GM08714 (cell line): ENCODE measurements around the gene ZNF317.
A peak's percentile ranks its signal among the peaks of the same experiment; 100 is the strongest.

Experiments used
- H3K4me3 ChIP-seq: fragments of 200-500 bp; sonication (Bioruptor generic); 2 replicates; pipeline ENCODE4 v1.5.1; 2014; ENCODE audit warnings: mild to moderate bottlenecking, low read length, inconsistent platforms
- ZNF274 ChIP-seq: IDR thresholded peaks from 2 replicates; pipeline ENCODE4 v1.6.1; 2012; ENCODE audit warnings: mild to moderate bottlenecking, low read depth, low read length

The ZNF317 gene

GRCh38 chr19:9140159-9140874 is at the start of gene ZNF317:
Gene ZNF317 (plus strand): TSS chr19:9140397. CDS start chr19:9156017, 15,620 bp downstream.
- peak within 1 kb of the TSS; percentile 82 for H3K4me3 ChIP-seq
- no peak for TF ChIP-seq ZNF274

DNA sequence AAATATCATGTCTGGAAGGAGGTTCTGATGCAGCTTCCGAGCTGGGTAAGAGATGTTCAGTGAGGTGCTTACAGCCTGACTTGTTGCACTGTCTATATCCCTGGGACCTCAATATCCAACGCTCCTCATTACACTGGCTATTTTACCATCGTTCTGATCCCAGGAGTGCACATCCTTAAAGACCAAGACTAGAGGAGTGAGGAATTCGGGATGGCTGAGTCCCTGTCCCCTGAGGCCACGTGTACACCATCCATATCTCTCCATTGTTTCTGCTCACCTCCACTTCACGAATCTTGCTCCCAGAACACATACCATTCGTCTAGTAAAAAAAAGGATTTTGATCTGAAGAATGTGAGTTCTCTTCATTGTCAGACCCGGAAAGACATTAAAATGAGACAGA is 32.8 kb upstream of the ZNF317 start, which contains the start of gene OR7G2:
Gene OR7G2 (minus strand): TSS at position 101 of the 400 bp plus-strand sequence. CDS start 4,232 bp downstream, outside the sequence.
- no peak for TF ChIP-seq ZNF274

GRCh38 chr19:9109959-9110358 is 30.2 kb upstream of the ZNF317 start:
- no peak for TF ChIP-seq ZNF274
- no peak overlapping the region for H3K4me3 ChIP-seq

More for the DNA sequence above, 32.8 kb upstream of the ZNF317 start, which contains the start of gene OR7G2:
- H3K4me3 ChIP-seq: no peak within 1 kb of the TSS

- no peak within 1 kb of the TSS for H3K4me3 ChIP-seq
- no peak for TF ChIP-seq ZNF274
Measured at GRCh38 chr19:9115307-9115813, 24.8 kb upstream of the ZNF317 start, which contains the start of gene OR7G1. Gene OR7G1 (minus strand): TSS chr19:9115763. CDS start chr19:9115763, 0 bp downstream.

- no peak overlapping the region for H3K4me3 ChIP-seq
- TF ChIP-seq ZNF274: no peak
Measured at GRCh38 chr19:9116547-9116946, 23.6 kb upstream of the ZNF317 start.

DNA sequence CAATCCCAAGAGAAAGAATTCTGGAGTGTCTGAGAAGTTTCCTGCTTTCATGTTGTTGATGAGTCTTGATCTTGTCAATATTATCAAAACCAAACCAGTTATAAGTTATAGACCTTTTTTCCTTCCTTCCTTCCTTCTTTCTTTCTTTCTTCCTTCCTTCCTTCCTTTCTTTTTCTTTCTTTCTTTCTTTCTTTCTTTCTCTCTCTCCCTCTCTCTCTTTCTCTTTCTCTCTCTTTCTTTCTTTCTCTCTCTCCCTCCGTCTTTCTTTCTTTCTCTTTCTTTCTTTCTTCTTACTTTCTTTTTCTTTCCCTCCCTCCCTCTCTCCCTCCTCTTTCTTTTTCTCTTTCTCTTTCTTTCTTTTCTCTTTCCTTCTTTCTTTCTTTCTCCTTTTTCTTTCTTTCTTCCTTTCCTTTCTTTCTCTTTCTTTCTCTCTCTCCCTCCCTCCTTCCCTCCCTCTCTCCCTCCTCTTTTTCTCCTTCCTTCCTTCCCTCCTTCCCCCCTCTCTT is 13.2 kb upstream of the ZNF317 start, which contains the start of gene OR7G3:
Gene OR7G3 (minus strand): TSS at position 51 of the 506 bp plus-strand sequence. CDS start 0 bp downstream, at position 51.
- TF ChIP-seq ZNF274: no peak

GRCh38 chr19:9128171-9128570 is 12.0 kb upstream of the ZNF317 start:
- H3K4me3 ChIP-seq: no peak overlapping the region
- TF ChIP-seq ZNF274: no peak

More for the DNA sequence above, 13.2 kb upstream of the ZNF317 start, which contains the start of gene OR7G3:
- H3K4me3 ChIP-seq: no peak within 1 kb of the TSS

DNA sequence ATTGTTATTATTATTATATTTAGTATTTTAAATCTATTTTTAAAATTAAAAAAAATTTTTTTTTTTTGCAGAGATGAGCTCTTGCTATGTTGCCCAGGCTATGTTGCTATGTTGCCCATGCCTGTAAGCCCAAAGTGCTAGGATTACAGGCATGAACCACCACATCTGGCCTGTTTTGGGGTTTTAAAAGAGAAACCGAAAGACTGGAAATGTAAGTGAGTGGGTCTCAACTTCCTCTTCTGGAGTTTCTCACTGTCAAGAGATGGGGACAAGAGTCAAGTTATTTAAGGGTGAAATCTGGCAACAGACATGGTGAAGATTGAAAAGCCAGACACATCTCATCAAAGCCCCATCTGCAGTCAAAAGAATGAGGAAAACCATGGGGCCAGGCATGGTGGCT is 9.2 kb upstream of the ZNF317 start:
- no peak for TF ChIP-seq ZNF274
- no peak overlapping the region for H3K4me3 ChIP-seq

- TF ChIP-seq ZNF274: no peak
- no peak overlapping the region for H3K4me3 ChIP-seq
Measured at GRCh38 chr19:9132422-9132821, 7.8 kb upstream of the ZNF317 start.

- TF ChIP-seq ZNF274: no peak
Measured at GRCh38 chr19:9139609-9140158, 513 bp upstream of the ZNF317 start.

GRCh38 chr19:9144920-9145319 is 4.7 kb downstream of the ZNF317 start:
- no peak overlapping the region for H3K4me3 ChIP-seq
- no peak for TF ChIP-seq ZNF274

More at GRCh38 chr19:9139609-9140158, 513 bp upstream of the ZNF317 start:
- peak overlapping the region; percentile 82 for H3K4me3 ChIP-seq

DNA sequence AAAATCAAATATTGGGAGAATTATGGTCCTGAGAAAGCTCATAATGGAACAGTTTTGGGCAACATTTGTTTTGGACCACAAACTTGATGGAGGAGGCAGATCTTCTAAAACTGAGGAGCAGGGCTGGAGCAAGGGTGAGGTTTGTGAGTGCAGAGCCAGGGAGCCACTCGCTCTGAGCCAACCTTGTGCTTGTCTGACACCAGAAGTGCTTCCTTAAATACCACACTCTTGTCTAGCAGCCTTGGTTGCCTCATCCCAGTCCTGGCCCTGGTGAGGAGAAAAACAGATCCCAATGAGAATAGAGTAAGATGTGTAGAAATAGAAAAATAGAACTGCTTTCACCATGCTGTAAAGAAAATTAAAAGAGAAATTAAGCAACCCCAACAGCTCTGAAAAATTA is 6.7 kb downstream of the ZNF317 start:
- TF ChIP-seq ZNF274: no peak

DNA sequence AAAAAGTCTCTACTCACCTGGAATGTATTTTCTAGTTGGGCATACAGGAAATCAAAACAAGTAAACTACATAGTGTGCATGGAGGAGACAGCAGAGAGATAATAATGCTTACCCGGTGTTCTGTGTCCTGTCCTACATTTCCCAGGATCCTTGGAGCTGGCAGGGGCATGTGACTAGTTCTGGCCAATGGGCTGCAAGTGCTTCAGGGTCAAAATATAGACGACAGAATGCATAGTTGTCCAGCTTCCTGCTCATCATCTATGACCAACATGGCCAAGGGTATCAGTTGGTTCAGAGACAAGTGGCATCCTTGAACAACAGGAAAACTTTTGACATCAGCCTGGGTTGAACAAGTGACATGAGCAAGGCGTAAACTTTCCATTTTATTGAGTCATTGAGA is 8.5 kb downstream of the ZNF317 start:
- no peak for TF ChIP-seq ZNF274
- no peak overlapping the region for H3K4me3 ChIP-seq

More for the DNA sequence above, 6.7 kb downstream of the ZNF317 start:
- no peak overlapping the region for H3K4me3 ChIP-seq

DNA sequence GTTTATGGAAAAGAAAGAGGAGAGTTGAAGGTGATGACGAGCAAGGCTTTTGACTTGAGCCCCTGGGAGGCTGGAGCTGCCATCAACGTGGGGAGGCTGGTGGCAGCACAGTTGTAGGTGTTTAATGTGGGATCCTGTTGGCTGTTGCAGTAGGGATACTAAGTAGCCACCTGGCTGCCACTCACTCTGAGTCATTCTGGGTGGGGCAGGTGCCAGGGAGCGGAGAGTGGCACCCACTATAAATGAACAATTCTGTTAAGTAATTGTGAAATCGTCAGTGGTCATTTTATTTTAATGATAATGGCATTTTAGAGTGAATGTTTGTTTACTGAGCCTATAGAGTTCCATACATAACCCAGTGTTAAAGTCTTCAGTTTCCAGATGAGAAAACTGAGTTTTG is 9.8 kb downstream of the ZNF317 start:
- no peak overlapping the region for H3K4me3 ChIP-seq
- no peak for TF ChIP-seq ZNF274
